CD4-positive, alpha-beta T cell treated with Interleukin-6 for 4 hours (primary cell): ENCODE data around the gene HIPK2.

Experiments used
- DNase-seq: peaks from one replicate; pipeline ENCODE4 v3.0.0-alpha.2; 2020; ENCODE audit warnings: mixed read lengths

Gene HIPK2

DNA sequence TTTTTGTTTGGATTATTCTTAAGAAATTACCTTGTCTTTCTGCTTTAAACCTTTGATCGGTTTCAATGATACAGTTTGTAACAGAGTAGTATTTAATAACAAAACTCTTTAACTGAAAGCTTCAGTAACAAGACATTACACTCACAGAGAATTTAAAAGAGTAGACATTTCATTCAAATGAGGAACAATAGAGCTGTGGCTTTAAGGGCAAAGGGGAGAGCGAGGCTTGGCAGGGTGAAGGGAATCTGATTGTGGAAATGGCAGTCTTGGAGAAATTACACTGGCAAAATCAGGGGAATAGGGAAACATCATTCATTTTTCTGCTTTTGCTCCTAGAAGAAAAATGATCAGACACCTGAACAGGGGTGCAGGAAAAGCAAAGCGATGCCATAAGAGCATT is 5.1 kb upstream of the HIPK2 start:
- no peak for DNase-seq

DNA sequence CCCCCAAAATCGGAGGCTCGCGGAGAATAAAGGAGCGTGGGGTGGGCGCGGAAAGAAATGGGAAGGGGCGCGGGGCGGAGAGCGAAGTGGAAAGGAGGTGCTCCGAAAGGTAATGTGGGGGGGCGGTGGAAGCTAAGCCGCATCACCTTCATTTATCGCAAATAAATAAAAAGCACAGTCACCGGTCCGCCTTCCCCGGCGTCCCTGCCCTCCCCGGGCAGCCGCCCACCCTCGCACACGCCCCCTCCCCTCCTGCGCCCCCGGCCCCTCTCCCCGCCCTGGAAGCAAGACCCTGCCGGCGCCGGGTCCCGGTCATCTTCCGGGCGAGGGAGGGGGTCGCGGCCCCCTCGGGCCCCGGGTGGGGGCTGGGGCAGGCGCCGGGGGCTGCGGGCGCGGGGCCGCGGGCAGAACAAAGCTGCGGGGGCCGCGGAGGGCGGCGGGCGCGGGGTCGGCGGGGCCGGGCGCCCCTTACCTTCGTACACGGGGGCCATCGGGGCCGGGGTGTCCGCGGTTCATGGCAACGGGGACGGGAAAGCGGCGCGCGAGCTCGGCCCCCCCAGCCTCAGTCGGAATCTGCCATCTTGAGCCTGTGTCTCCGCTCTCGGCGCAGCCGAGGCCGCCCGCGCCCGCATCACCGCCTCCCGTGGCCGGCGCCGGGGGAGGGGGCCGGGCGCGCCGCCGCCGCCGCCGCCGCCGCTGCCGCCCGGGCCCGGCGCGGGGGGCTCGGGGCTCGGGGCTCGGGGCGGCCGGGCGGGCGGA is 486 bp downstream of the HIPK2 start:
- DNase-seq = peak; percentile 62

- DNase-seq = peak; percentile 38
Measured at GRCh38 chr7:139776486-139777132, 1.2 kb downstream of the HIPK2 start.

DNA sequence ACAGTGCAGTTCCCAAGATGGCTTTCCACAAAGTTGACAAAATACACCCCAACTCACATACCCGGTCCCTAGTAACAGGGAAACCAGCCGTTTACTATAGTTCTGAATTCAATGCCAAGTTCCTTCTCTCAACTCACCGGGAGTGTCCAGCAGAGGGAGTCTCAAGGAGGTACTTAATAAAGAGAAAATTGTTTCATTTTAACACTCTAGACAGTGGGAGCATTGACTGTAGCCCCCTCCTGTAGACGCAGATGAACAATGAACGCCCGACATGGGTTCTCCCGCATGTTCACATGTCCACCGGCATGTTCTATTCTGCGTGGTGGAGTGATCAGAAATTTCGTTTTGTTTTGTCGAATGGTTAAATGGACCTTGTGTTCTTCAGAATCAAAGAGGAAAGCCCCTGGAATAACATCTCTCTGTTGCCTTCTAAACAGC is 1.9 kb downstream of the HIPK2 start:
- peak; percentile 69 for DNase-seq

DNA sequence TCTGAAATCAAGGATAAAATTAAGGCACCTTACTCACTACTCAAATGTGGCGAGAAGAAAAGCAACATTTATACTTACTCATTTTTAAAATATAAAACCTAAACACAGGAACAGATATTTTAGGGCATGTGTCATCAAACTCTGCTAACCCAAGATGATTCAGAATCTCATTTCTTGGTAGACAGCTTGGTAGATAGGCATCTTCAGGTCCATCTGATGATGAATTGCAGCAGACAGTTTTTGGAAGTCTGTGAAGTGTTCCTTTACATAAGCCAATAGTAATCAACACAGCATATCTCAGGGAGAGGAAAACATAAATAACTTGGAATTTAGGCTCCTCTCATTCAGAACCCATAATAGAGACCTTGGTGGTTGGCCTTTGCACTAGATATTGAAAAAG is 3.4 kb downstream of the HIPK2 start:
- DNase-seq = no peak

DNA sequence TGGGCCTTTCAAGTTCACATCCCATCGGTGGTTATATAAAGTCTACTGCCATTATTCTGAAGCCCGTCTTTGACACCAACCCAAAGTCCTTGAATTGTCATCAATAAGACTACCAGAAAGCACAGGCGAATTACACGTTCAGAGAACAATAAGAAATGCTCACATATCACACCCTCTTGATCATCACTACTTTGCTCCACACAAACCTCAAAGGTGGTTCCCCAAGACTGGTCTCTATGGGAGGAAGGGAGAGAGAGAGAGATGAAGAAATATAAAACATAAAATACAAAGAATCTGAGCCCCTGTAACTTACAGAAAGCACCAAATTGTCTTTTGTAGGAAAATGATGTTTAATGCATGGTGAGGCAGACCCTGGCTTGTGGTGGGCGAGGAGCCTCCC is 4.4 kb downstream of the HIPK2 start:
- no peak for DNase-seq

GRCh38 chr7:139772873-139773272 is 4.9 kb downstream of the HIPK2 start:
- DNase-seq = no peak

- no peak for DNase-seq
Measured at GRCh38 chr7:139772115-139772514, 5.7 kb downstream of the HIPK2 start.

GRCh38 chr7:139771001-139771956 is 6.5 kb downstream of the HIPK2 start:
- no peak for DNase-seq

- no peak for DNase-seq
Measured at GRCh38 chr7:139769761-139770160, 8.0 kb downstream of the HIPK2 start.

GRCh38 chr7:139769066-139769465 is 8.7 kb downstream of the HIPK2 start:
- no peak for DNase-seq

DNA sequence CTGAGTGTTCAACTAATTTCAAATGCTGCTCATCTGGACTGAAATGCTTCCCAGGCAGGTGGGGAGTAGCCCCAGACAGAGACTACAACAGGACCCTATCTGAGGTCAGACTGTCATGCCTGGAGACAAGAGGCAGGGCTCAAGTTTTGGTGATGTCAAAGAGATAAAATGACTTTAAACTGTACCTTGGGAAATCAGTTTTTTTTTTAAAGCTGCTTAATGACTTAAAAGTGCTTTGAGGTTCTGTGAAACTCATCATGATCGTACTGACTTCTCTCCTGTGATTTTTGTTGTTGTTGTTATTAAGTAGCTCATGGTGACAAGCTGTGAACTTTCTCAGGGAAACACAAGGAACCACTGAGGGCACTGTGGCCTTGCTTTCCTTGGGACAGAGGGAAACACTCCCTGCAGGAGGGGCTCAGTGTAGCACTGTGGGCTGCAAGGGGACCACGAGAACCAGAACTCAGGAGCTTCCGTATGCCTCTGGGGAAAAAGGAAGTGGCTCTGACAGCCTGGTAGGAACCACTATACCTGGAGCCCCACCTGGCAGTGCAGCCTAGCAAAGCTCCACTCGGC is 9.5 kb downstream of the HIPK2 start:
- DNase-seq = peak; percentile 10

GRCh38 chr7:139767561-139767982 is 10.2 kb downstream of the HIPK2 start:
- peak; percentile 15 for DNase-seq

DNA sequence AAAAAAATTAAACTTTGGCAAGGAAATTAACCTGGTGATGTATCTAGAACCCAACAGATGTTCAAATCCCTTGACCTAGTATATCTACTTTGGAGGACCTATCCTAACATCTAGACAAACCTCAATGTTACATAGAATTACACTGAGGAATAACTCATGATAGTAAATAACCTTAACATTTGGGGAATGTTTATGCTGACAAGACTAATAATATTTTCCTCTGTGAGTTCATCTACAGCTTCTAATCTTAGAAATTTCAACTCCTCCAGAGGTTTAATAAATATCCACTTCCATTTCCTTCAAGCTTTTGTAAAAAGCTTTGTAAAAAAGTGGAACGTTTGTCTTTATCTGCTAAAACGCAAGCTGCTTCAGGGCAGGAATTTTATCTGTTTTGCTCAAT is 12.7 kb downstream of the HIPK2 start:
- DNase-seq = no peak

- no peak for DNase-seq
Measured at GRCh38 chr7:139763330-139763729, 14.5 kb downstream of the HIPK2 start.

DNA sequence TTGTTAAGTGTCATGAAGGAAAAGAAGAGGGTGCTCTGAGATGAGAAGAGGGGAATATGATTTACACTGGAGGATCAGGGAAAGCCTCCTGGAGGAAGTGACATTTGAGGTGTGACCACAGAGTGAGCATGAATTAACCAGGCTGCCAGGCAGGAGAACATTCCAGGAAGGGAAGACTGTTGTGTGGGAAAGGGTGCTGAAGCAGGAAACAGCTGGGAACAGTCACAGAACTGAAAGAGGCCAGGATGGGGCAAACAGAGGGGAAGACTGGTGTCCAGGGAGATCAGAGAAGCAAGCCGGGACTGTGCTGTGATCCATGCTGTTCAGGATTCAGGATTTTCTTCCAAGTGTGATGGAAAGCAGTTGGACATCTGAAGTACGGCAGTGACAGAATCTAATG is 14.9 kb downstream of the HIPK2 start:
- DNase-seq = no peak

- DNase-seq = no peak
Measured at GRCh38 chr7:139758388-139758787, 19.4 kb downstream of the HIPK2 start.

- DNase-seq = no peak
Measured at GRCh38 chr7:139757968-139758367, 19.8 kb downstream of the HIPK2 start.

- no peak for DNase-seq
Measured at GRCh38 chr7:139753693-139754111, 24.1 kb downstream of the HIPK2 start.

GRCh38 chr7:139753081-139753692 is 24.6 kb downstream of the HIPK2 start:
- no peak for DNase-seq

DNA sequence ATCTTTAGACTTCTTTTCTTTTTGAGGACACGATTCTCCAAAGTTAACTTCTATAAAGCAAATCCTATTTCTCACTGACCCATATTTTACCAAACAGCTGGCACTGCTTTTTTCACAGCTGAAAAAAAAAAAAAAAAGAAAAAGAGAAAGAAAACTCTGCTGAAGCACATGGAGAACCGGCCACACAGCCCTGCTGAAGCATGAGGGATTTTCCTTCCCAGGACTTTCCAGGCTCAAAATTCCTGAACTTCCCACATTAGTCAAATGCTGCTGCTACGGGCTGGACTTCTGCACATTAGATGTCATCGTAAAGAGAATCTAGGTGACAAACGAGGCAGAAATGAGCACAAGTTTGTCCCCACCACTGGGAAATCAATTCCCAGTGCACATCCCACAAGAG is 25.2 kb downstream of the HIPK2 start:
- DNase-seq = no peak

GRCh38 chr7:139752148-139752547 is 25.6 kb downstream of the HIPK2 start:
- DNase-seq = no peak
